IMR-90 (cell line): ENCODE measurements around the gene PREB. TPM values are rescaled to one million over a fixed set of nuclear protein-coding genes. Genes with fewer than 3 reads are reported as not detected.

Source experiments
- ATAC-seq: fragments of 200-7000 bp; cut with Tn5 transposase; 2 replicates; pipeline ENCODE4 v1.9.1; 2020; ENCODE audit warnings: low read depth, mild to moderate bottlenecking, moderate library complexity
- BruUV-seq: library from RNA; stranded (reverse); fragments of 400-500 nt; replicated peaks from 2 replicates; lab custom pipeline; 2021; lab: Mats Ljungman, UMichigan
- CTCF ChIA-PET: fragments of 300-600 bp; formaldehyde crosslinking; extraction: SDS; loops from one replicate; lab custom pipeline; 2021; ENCODE audit warnings: antibody characterized with exemption; lab: Yijun Ruan, JAX
- POLR2A ChIA-PET: fragments of 300-600 bp; sonication (Branson Sonifier 250); formaldehyde crosslinking; loops from one replicate; lab custom pipeline; 2022; ENCODE audit warnings: antibody characterized with exemption; ENCODE audit not compliant: unreplicated experiment; lab: Charles Lee
- DNase-seq: peaks from one replicate; pipeline ENCODE4 v3.0.0; 2013
- H2AFZ ChIP-seq: replicated peaks from 2 replicates; pipeline ENCODE3; 2013; ENCODE audit warnings: low read length, mild to moderate bottlenecking; ENCODE audit not compliant: poor library complexity
- H2AK5ac ChIP-seq: 2 replicates; pipeline ENCODE4 v1.6.1; 2013; ENCODE audit warnings: low read depth, low read length, inconsistent platforms
- H2AK9ac ChIP-seq: replicated peaks from 2 replicates; pipeline ENCODE3; 2013; ENCODE audit warnings: mild to moderate bottlenecking, low read depth, low read length, moderate library complexity; ENCODE audit not compliant: poor library complexity
- H2BK120ac ChIP-seq: 2 replicates; pipeline ENCODE4 v1.6.1; 2013; ENCODE audit warnings: low read depth, low read length, inconsistent platforms
- H2BK15ac ChIP-seq: 3 replicates; pipeline ENCODE4 v1.6.1; 2013; ENCODE audit warnings: low read depth, low read length, inconsistent platforms
- H2BK20ac ChIP-seq: 2 replicates; pipeline ENCODE4 v1.6.1; 2013; ENCODE audit warnings: low read depth, mild to moderate bottlenecking, inconsistent platforms, low read length, moderate library complexity
- H2BK5ac ChIP-seq: 2 replicates; pipeline ENCODE4 v1.6.1; 2013; ENCODE audit warnings: mild to moderate bottlenecking, low read depth, low read length, inconsistent platforms; ENCODE audit not compliant: poor library complexity, severe bottlenecking
- H3K14ac ChIP-seq: replicated peaks from 2 replicates; pipeline ENCODE4 v1.6.1; 2013; ENCODE audit warnings: low read depth, low read length, inconsistent platforms
- H3K18ac ChIP-seq: 2 replicates; pipeline ENCODE4 v1.6.1; 2013; ENCODE audit warnings: low read depth, low read length, control low read depth
- H3K23ac ChIP-seq: 2 replicates; pipeline ENCODE4 v1.6.1; 2013; ENCODE audit warnings: low read depth, low read length, inconsistent platforms
- H3K27ac ChIP-seq: 2 replicates; pipeline ENCODE4 v1.5.1; 2013; ENCODE audit warnings: mild to moderate bottlenecking, control low read depth, low read length; ENCODE audit not compliant: insufficient read depth
- H3K27me3 ChIP-seq: 2 replicates; pipeline ENCODE4 v1.6.1; 2013; ENCODE audit warnings: low read length; ENCODE audit not compliant: control insufficient read depth, insufficient read depth
- H3K36me3 ChIP-seq: 2 replicates; pipeline ENCODE4 v1.6.1; 2013; ENCODE audit warnings: low read length, mixed read lengths; ENCODE audit not compliant: control insufficient read depth, insufficient read depth
- H3K4ac ChIP-seq: 2 replicates; pipeline ENCODE4 v1.6.1; 2013; ENCODE audit warnings: low read depth, low read length, inconsistent platforms
- H3K4me1 ChIP-seq: 2 replicates; pipeline ENCODE4 v1.6.1; 2013; ENCODE audit warnings: low read length, mixed read lengths; ENCODE audit not compliant: control insufficient read depth, insufficient read depth
- H3K4me2 ChIP-seq: 2 replicates; pipeline ENCODE4 v1.6.1; 2013; ENCODE audit warnings: low read depth, mild to moderate bottlenecking, control low read depth, low read length, moderate library complexity
- H3K4me3 ChIP-seq: 2 replicates; pipeline ENCODE4 v1.5.1; 2013; ENCODE audit warnings: low read depth, mild to moderate bottlenecking, control low read depth, low read length, moderate library complexity; ENCODE audit not compliant: insufficient read depth
- H3K56ac ChIP-seq: 2 replicates; pipeline ENCODE4 v1.6.1; 2013; ENCODE audit warnings: low read length, inconsistent platforms; ENCODE audit not compliant: insufficient read depth; ENCODE audit errors: extremely low read depth
- H3K79me1 ChIP-seq, 2 experiments: 2 replicates each; pipeline ENCODE4 v1.6.1; 2013; ENCODE audit warnings: low read length in 2 of 2, inconsistent platforms in 1 of 2, low read depth in 1 of 2
- H3K9ac ChIP-seq: 2 replicates; pipeline ENCODE4 v1.6.1; 2013; ENCODE audit warnings: low read depth, low read length, control low read depth
- H3K9me1 ChIP-seq: 2 replicates; pipeline ENCODE4 v1.6.1; 2013; ENCODE audit warnings: low read length, inconsistent platforms; ENCODE audit not compliant: insufficient read depth
- H3K9me3 ChIP-seq: 2 replicates; pipeline ENCODE4 v1.6.1; 2013; ENCODE audit warnings: low read length; ENCODE audit not compliant: control insufficient read depth, insufficient read depth
- H4K20me1 ChIP-seq: 2 replicates; pipeline ENCODE4 v1.6.1; 2013; ENCODE audit warnings: low read length, inconsistent platforms; ENCODE audit not compliant: insufficient read depth
- H4K5ac ChIP-seq: 2 replicates; pipeline ENCODE4 v1.6.1; 2013; ENCODE audit warnings: mild to moderate bottlenecking, low read depth, low read length, control low read depth
- H4K8ac ChIP-seq, 2 experiments: 2 replicates each; pipeline ENCODE4 v1.6.1; 2013; ENCODE audit warnings: low read depth in 2 of 2, low read length in 2 of 2, control low read depth in 1 of 2, inconsistent platforms in 1 of 2
- H4K91ac ChIP-seq: 2 replicates; pipeline ENCODE4 v1.6.1; 2013; ENCODE audit warnings: low read depth, low read length, inconsistent platforms; ENCODE audit not compliant: insufficient read depth
- MAFK ChIP-seq: IDR thresholded peaks from 2 replicates; pipeline ENCODE4 v1.6.1; 2012; ENCODE audit warnings: low read depth, low read length, improper control_type of control experiment
- MAZ ChIP-seq: IDR thresholded peaks from 2 replicates; pipeline ENCODE4 v1.6.1; 2012; ENCODE audit warnings: low read depth, mild to moderate bottlenecking, low read length, improper control_type of control experiment, moderate library complexity, borderline replicate concordance
- RCOR1 ChIP-seq: IDR thresholded peaks from 2 replicates; pipeline ENCODE4 v1.6.1; 2012; ENCODE audit warnings: mild to moderate bottlenecking, low read length, improper control_type of control experiment; ENCODE audit not compliant: insufficient replicate concordance
- WGBS, 2 experiments: methylation state at CpG; one replicate each; pipeline versions ENCODE4 v1.1.5 to v1.1.7; 2013; ENCODE audit warnings: missing lambda C conversion rate in 2 of 2; ENCODE audit not compliant: insufficient read length in 1 of 2; ENCODE audit errors: extremely low coverage in 2 of 2; 5-methylcytosine and 5-hydroxymethylcytosine counted together
- dilution Hi-C: fragments of 300-500 bp; cut with HindIII; formaldehyde crosslinking; loops from one replicate; pipeline ENCODE4 v1.14.3; 2018; ENCODE audit warnings: low sequenced_read_pairs; ENCODE audit not compliant: unreplicated experiment
- in situ Hi-C: fragments of 300-500 bp; cut with MboI; formaldehyde crosslinking; loops from 3 replicates; pipeline ENCODE4 v1.14.3; 2019; ENCODE audit warnings: low sequenced_read_pairs, inconsistent platforms, mixed read lengths
- intact Hi-C: fragments of 100-400 bp; cut with micrococcal nuclease; formaldehyde crosslinking; loops from 2 replicates; pipeline ENCODE4 v1.10.0; 2022
- polyA plus RNA-seq, 3 experiments: library from polyadenylated mRNA; depleted of rRNA; stranded (reverse); fragments of >200 nt; gene quantifications; 2 replicates each; pipeline ENCODE4 v1.2.3, GENCODE V29; 2012; ENCODE audit warnings: low replicate concordance in 1 of 3
- total RNA-seq: library from RNA; depleted of rRNA; stranded (reverse); fragments of >200 nt; gene quantifications from 2 replicates; pipeline ENCODE4 v1.2.3, GENCODE V29; 2012

The PREB gene
- total and polyA plus RNA-seq, 2 of the 4 experiments (the other 2 are of a cell fraction) = 38.9 to 52.2 TPM

DNA sequence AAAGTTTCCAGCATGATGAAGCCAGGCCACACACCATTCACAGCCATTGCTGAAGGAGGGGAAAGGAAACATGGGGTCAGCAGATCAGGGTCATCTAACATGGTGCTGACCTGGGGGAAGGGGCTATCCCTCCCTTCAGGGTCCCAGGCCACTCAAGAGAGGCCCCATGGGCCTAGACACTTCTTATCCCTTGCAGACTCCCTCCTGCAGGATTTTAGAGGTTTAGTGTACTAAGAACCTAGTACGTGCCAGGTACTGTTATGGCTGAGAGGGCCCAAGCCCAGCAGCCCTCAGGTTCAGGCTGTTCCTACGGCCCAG lies 39.0 kb downstream of the PREB start:
- Histone ChIP-seq H4K20me1 (no peaks in the 10 kb centered on the region; the same call in 1 of the 2 replicates), H2BK20ac (no peak overlapping the region), H3K27ac (no peak overlapping the region), H4K91ac (no peak overlapping the region), H3K4ac (no peak overlapping the region), H3K14ac (no peak overlapping the region), H3K4me3 (no peak overlapping the region), H3K23ac (no peak overlapping the region), H3K9me1 (peaks cover 7% of the 10 kb centered on the region; the same call in 1 of the 2 replicates), H3K9ac (no peak overlapping the region), H2BK120ac (no peak overlapping the region), H2BK5ac (no peak overlapping the region), H4K8ac (peak overlapping the region in 1 of 2 experiments; percentile 94; a peak in 2 of 4 replicates), H3K36me3 (no peaks in the 10 kb centered on the region), H4K5ac (no peak overlapping the region), H3K56ac (no peak overlapping the region), H3K9me3 (no peaks in the 10 kb centered on the region), H3K4me1 (0 out of 2 replicates have a peak, but pooled peaks cover 3% of the 10 kb centered on the region), H3K4me2 (no peak overlapping the region), H2BK15ac (no peak overlapping the region), H2AFZ (peak overlapping the region; percentile 98), H3K18ac (no peak overlapping the region), H2AK9ac (peak overlapping the region; percentile 25), H3K79me1 (no peaks in the 10 kb centered on the region), H2AK5ac (no peak overlapping the region), H3K27me3 (peaks cover 2% of the 10 kb centered on the region; the same call in 1 of the 2 replicates)
- dilution Hi-C loops = no loop called here
- POLR2A ChIA-PET = interaction anchor here (0.6 kb wide), 1 partner anchor 198 kb away, joined by 13 read pairs; no protein-coding TSS in a partner anchor
- ATAC-seq = no peak
- no peak for DNase-seq
- no TSS peak for BruUV-seq
- CTCF ChIA-PET = no interaction called here
- in situ Hi-C loops = loop anchor here (5.0 kb wide), 1 partner anchor 187 kb away; the partner anchor contains the start of gene TRIM54
- TF ChIP-seq MAZ = no peak
- no peak for TF ChIP-seq RCOR1
- no peak for TF ChIP-seq MAFK
- intact Hi-C loops = no loop called here
- 100% methylated on average over 1 of the region's 2 CpGs; no CpG with 5 or more reads in 1 of the 2 experiments for WGBS, 2 experiments
